HG03439 (cell line): ENCODE results near the gene HLF.

Experiments used
- ATAC-seq: cut with Tn5 transposase; IDR thresholded peaks from one replicate; pipeline ENCODE4 v1.9.1; 2021; ENCODE audit warnings: mild to moderate bottlenecking, moderate library complexity; ENCODE audit not compliant: unreplicated experiment

Gene HLF

DNA sequence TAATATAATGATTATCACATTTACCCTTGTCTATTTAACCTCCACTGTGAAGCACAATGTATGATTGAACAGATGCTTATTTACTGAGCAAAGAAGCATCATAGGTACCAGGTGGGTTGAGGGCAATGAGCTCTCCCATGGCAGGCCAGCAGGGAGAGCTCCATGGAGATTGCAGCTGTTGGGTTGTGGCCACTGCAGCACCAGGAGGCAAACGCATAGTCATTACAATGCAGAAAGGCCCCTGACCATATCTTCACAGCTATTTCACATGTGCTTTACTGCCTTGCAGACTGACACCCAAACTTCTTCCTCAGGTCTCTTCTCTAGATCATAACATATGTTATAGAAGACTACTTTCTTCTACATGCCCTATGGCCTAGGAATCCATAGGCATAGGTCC, 81.9 kb downstream of the HLF start:
- no peak for ATAC-seq

DNA sequence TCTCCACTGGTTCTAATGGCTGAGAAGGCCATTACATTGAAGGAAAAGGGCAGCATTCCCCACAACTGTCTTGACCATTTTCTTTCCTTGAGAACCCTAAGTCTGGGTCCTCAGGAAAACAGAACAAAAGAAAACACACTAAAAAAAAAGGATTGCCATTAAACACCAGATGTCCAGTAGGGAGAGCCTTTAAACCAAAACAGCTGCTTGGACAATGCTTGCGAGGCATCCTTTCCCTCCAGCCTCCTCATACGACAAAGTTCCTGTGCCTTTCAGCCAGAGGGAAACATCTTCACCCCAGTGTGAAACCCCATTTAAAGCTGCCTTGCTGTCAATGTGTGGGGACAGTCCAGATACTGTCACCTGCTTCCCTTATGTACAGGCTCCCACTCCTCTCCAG, 82.6 kb downstream of the HLF start:
- no peak for ATAC-seq

DNA sequence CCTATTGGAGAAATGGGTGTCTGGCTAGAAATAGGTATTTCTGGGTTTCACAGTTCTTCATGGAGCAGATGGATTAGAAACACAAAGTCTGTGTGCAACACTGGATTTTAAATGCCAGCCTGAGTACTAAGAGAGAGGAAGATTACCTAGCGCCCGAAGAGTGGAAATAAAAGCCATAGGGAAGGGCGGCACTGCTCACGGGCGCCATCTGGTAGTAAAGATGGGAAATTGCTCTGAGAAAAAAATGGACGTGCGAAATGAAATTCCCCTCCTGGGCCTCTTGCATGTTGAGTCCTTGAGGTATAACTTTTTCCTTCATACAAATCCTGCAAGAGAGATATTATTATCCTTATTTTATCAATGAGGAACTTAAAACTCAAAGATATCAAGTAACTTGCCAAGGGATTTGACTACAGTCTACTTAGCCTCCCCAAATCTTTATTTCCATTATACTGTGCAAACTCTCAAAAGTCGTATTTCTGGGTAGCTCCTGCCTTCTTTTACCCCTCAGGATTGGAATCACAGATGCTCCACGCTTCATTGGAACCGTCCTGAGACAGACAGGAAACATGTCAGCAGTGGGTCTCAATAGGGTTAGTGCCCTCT, 84.1 kb downstream of the HLF start:
- ATAC-seq = no peak

DNA sequence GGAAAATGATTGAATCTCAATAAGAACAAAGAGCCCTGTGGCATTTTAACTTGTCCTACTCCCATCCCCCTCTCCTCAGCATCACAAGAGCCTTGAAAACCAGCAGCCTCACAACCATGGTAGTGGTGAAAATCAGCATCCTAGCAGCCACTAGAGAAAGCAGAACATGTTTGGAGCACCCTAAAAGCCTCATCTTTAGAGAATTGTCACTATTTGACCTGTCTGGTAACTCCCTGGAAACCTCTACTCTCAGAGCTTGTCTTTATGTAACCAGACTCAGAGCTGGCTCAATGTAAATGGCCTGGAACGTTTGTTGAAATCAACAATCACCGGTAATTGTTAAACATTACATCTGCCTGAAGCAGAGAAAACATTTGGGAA, 86.1 kb downstream of the HLF start:
- no peak for ATAC-seq

DNA sequence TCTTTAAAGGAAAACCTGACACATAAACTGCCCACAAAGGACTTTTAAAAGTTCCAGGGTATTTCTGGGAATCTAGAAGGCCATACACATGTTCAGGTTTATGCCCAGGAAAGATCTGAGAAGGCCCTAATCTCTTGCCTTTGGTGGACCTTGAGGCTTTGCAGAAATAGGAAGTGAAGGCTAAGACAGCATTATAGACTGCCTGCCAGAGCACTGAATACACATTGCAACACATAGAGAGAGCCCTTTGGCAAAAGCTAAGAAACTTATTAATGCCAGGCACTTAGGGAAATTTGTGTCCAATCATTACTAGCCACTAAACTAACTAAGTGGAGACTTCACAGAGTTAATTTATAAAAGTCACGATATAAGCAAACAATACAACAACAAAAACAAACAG, 86.5 kb downstream of the HLF start:
- ATAC-seq = no peak

DNA sequence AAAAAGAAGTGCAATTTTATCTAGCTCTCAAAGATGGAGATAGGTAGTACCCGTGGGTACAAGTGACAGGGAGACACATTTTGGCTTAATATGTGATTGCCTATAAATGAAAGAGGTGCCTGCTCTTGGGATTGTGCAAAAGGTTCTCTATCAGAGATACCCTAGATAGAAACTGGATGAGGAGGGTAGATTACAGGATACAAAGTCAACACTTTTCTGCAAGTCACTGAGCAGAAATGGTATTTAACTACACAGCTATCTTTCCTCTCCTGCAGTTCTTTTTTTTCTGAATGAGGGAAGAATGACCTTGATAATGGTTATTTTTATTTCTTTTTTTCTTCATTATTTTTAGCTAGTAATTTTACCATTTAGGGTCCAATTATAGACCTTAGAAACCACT, 89.2 kb downstream of the HLF start:
- no peak for ATAC-seq

DNA sequence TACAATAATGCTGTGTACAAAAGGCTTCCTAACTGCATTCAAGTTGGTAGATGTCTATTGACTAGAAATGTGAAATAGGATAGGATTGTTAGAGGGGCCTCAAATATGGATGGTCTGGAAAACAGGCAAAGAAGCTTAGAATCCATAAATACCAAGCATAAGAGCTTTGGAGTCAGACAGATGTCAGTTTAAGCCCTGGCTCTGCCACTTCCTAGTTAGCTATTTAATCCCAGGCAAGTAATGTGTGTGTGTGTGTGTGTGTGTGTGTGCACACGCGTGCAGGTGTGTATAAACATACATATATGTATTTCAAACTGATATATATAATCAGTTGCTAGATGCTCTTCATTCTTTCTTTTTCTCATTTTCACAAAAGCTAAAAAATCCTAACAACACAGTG, 90.2 kb downstream of the HLF start:
- ATAC-seq = no peak

DNA sequence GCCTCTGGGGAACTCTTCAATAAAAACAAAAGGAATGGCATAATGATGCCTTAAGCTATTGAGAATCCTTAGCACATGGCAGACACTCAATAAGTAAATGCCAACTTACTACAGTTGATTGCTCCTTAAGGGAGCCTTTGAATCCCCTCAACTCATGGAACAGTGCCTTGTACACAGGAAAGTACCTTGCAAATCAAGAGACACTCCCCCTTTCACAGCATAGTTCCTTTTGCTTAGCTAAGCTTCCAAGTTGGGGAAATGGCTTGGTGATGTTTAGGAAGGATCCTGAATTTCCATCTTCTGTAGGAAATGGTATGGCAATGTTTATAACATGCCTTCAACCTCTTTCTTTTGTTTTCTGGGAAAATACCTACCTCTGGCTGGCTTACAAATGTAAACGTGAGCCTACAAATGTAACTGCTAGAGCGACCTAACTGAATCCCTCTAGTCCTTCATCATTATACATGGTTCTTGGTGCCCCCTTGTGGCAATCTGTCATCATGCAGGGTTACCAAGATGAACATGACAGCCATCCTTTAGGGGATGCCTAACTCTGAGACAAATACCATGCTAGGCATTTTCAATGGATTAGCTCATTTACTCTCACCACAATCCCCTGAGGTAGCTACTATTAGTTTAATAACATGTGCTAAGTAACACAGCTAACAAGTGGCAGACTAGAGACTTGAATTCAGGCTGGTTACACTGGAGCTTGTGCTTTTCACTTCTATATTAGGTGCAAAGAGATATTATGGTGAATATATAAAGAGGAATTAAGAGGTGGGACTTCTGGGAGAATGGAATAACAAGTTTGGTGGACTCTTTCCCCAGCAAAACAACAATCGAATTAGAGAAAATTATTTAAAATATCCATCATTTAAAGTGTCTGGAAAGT, 91.9 kb downstream of the HLF start:
- peak; percentile 89 for ATAC-seq

DNA sequence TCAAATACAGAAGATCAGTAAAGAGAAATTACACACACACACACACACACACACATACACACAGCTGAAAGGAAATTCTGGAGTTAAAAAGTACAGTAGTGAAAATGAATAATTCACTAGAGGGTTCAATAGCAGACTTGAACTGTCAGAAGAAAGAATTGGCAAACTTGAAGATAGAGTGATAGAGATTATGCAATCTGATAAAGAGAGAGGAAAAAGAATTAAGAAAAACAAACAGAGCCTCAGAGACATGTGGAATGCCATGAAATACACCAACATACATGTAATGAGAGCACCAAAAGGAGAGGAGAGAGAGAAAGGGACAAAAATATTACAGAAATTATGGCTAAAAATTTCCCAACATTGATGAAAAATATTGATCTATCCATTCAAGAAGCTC, 96.2 kb downstream of the HLF start:
- ATAC-seq = no peak

DNA sequence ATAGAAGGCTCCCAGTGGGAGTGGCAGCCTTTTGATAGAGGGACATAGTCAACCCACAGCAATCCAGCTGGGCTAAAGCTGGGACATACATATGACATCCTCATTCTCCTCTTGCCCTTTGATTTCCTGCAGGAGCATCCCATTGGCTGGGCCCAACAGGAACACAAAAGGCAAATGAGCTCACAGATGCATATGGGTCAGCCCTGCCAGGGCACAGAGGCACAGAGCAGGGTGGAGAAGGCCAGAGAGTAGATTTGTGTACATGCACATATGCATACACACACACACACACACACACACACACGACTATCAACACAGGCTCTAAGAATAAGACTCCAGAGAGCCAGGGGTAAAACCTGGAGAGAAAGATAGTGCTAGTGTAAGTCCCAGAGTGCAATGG, 98.3 kb downstream of the HLF start:
- ATAC-seq = no peak

DNA sequence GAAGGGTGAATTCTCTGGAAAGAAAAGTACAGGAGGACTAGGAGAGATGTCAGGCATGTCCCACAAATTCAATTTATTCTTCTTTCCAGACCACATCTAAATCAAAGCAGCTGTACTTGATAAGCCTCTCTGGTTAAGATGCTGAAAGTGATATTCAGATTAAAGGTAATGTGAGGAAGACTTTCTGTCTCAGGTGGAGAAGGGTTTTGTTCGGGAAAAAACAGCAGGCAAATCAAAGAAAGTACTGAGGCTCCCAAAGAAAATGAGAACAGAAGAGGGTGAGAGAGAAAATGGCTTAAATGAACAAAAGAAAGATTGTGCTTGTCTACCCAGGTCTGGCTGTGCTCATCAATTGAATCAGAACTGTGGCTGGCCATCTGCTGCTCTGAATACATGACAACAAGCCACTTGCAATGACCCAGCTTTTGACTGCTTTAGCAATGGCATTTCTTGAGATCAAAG, 101.3 kb downstream of the HLF start:
- no peak for ATAC-seq

DNA sequence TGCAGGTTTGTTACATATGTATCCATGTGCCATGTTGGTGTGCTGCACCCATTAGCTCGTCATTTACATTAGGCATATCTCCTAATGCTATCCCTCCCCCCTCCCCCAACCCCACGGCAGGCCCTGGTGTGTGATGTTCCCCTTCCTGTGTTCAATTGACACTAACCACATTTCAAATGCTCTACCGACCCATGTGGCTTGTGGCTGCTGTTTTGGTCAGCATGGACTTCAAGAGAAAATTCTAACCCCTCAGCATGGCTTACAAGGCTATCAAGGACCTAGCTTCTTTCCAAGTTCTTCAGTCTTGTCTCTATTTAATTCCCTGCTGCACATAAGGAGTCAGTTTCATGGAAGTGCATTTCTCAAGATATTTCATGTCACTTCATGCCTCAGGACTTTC, 103.9 kb downstream of the HLF start:
- ATAC-seq = no peak
